Progenitor cell of endocrine pancreas (in vitro differentiated cells): ENCODE data around the gene WDR35. TPM values are rescaled to one million over a fixed set of nuclear protein-coding genes. Genes with fewer than 3 reads are reported as not detected.
"Not testable (repeated sequence)": the region's sequence is repeated elsewhere in the genome, so short reads cannot be mapped to it uniquely, and the experiment has no call there.

ENCODE experiments used
- DNase-seq: peaks from one replicate; pipeline ENCODE4 v3.0.0; 2021; ENCODE audit warnings: low spot score; ENCODE audit not compliant: unreplicated experiment
- H3K27ac Mint-ChIP-seq: 2 replicates; pipeline ENCODE4 v1.8.0; 2021; ENCODE audit warnings: mild to moderate bottlenecking, moderate library complexity, mixed read lengths
- H3K27me3 Mint-ChIP-seq: 2 replicates; pipeline ENCODE4 v1.8.0; 2021; ENCODE audit warnings: mixed read lengths
- H3K36me3 Mint-ChIP-seq: 2 replicates; pipeline ENCODE4 v1.8.0; 2022; ENCODE audit warnings: mixed read lengths; ENCODE audit not compliant: insufficient read depth
- H3K4me1 Mint-ChIP-seq: 2 replicates; pipeline ENCODE4 v1.8.0; 2021; ENCODE audit warnings: low read depth, mixed read lengths
- H3K4me3 Mint-ChIP-seq: 2 replicates; pipeline ENCODE4 v1.8.0; 2021; ENCODE audit warnings: low read depth, mild to moderate bottlenecking, moderate library complexity, mixed read lengths
- H3K9me3 Mint-ChIP-seq: 2 replicates; pipeline ENCODE4 v1.8.0; 2021; ENCODE audit warnings: low read depth, mixed read lengths
- total RNA-seq: library from RNA; stranded (reverse); gene quantifications from 2 replicates; pipeline ENCODE4 v1.2.1, GENCODE V29; 2021
- TF ChIP-seq, protein P1 (sequence below): fragments of 200-600 bp; sonication (generic); IDR thresholded peaks from one replicate; pipeline ENCODE4 v1.5.0; 2021; ENCODE audit warnings: antibody characterized with exemption, mild to moderate bottlenecking; ENCODE audit not compliant: unreplicated experiment

WDR35 gene
- total RNA-seq, 1 donor from 2014 or later, result 16.5 TPM

GRCh38 chr2:19929226-19929625, 60.7 kb downstream of the WDR35 start:
- TF ChIP-seq, protein P1, sequence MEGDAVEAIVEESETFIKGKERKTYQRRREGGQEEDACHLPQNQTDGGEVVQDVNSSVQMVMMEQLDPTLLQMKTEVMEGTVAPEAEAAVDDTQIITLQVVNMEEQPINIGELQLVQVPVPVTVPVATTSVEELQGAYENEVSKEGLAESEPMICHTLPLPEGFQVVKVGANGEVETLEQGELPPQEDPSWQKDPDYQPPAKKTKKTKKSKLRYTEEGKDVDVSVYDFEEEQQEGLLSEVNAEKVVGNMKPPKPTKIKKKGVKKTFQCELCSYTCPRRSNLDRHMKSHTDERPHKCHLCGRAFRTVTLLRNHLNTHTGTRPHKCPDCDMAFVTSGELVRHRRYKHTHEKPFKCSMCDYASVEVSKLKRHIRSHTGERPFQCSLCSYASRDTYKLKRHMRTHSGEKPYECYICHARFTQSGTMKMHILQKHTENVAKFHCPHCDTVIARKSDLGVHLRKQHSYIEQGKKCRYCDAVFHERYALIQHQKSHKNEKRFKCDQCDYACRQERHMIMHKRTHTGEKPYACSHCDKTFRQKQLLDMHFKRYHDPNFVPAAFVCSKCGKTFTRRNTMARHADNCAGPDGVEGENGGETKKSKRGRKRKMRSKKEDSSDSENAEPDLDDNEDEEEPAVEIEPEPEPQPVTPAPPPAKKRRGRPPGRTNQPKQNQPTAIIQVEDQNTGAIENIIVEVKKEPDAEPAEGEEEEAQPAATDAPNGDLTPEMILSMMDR, result no peak
- H3K27me3 Mint-ChIP-seq, result no peaks in the 10 kb centered on the region
- peaks cover 24% of the 10 kb centered on the region for H3K9me3 Mint-ChIP-seq
- DNase-seq, result no peak
- H3K36me3 Mint-ChIP-seq, result peaks cover 57% of the 10 kb centered on the region
- no peak overlapping the region for H3K4me3 Mint-ChIP-seq
- H3K4me1 Mint-ChIP-seq, result peaks cover 8% of the 10 kb centered on the region
- no peak overlapping the region for H3K27ac Mint-ChIP-seq

DNA sequence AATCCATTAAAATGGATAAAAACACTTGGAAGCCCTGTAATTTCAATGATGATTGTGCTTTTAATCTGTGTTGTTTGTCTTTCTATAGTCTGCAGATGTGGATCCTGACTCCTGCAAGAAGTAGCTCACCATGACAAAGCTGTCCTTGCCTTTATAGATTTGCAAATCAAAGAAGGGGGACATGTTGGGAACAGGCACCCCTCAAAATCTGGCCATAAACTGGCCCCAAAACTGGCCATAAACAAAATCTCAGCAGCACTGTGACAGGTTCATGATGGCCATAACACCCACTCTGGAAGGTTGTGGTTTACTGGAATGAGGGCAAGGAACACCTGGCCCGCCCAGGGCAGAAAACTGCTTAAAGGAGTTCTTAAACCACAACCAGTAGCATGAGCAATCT, 62.1 kb downstream of the WDR35 start:
- not testable (repeated sequence) for H3K4me3 Mint-ChIP-seq, H3K27me3 Mint-ChIP-seq, DNase-seq, H3K27ac Mint-ChIP-seq, H3K4me1 Mint-ChIP-seq
- Mint-ChIP-seq H3K9me3 (peaks cover 24% of the 10 kb centered on the region), H3K36me3 (peaks cover 65% of the 10 kb centered on the region)

- H3K9me3 Mint-ChIP-seq, result peaks cover 32% of the 10 kb centered on the region
Observed at GRCh38 chr2:19924526-19924925, 65.4 kb downstream of the WDR35 start.

GRCh38 chr2:19922188-19922587, 67.7 kb downstream of the WDR35 start:
- not testable (repeated sequence) for H3K27me3 Mint-ChIP-seq, H3K4me1 Mint-ChIP-seq, DNase-seq, H3K27ac Mint-ChIP-seq, H3K4me3 Mint-ChIP-seq
- peaks cover 57% of the 10 kb centered on the region for H3K36me3 Mint-ChIP-seq
- H3K9me3 Mint-ChIP-seq, result peaks cover 27% of the 10 kb centered on the region

More at GRCh38 chr2:19924526-19924925, 65.4 kb downstream of the WDR35 start:
- not testable (repeated sequence) for H3K4me1 Mint-ChIP-seq, H3K27ac Mint-ChIP-seq, DNase-seq, H3K27me3 Mint-ChIP-seq, H3K4me3 Mint-ChIP-seq
- peaks cover 68% of the 10 kb centered on the region for H3K36me3 Mint-ChIP-seq

DNA sequence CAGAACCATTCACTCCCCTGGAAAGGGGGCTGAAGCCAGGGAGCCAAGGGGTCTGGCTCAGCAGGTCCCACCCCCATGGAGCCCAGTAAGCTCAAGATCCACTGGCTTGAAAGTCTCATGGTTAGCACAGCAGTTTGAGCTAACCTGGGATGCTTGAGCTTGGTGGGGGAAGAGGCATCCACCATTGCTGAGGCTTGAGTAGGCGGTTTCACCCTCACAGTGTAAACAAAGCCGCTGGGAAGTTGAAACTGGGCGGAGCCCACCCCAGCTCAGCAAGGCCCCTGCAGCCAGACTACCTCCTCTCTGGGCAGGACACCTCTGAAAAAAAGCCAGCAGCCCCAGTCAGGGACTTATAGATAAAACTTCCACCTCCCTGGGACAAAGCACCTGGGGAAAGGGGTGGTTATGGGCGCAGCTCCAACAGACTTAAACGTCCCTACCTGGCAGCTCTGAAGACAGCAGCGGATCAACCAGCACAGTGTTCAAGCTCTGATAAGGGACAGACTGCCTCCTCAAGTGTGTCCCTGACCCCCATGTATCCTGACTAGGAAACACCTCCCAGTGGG, 73.4 kb downstream of the WDR35 start:
- TF ChIP-seq, protein P1, result no peak
- no peaks in the 10 kb centered on the region for H3K27me3 Mint-ChIP-seq
- peaks cover 14% of the 10 kb centered on the region for H3K9me3 Mint-ChIP-seq
- no peaks in the 10 kb centered on the region for H3K4me1 Mint-ChIP-seq
- H3K4me3 Mint-ChIP-seq, result no peak overlapping the region
- no peak overlapping the region for H3K27ac Mint-ChIP-seq
- H3K36me3 Mint-ChIP-seq, result peaks cover 22% of the 10 kb centered on the region
- no peak for DNase-seq

DNA sequence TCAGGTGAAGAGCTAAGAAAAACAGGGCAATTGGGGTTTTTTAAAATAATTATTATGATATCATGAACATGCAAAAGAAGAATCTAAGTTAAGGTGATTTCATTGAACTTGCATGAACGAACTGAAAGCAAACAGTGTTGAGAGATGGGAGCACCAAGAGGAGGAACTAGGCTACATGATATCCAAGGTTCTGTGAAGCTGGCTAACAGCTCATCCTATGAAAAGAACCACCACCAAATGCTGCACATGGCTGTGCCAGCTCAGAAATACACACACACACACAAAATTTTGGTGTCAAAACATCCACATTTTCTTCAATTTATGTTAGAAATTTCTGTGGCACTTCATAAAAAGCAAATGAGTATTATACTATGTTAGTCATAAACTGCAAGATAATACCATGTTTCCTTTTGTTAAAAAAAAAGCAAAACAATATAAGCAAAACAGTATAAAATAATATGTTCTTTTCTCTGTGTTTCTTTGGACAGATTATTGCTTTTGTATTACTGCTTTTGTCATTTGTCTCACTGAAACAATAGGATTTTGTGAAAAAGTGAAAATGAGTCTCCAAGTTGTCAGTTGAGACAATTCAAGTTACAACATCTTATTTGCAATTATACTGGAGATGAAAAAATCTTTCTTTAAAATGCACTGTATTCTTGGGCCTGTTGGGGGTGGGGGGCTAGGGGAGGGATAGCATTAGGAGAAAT, 75.5 kb downstream of the WDR35 start:
- Mint-ChIP-seq H3K27ac (no peak overlapping the region), H3K4me1 (no peaks in the 10 kb centered on the region), H3K9me3 (peaks cover 2% of the 10 kb centered on the region), H3K4me3 (no peak overlapping the region), H3K36me3 (peaks cover 9% of the 10 kb centered on the region), H3K27me3 (no peaks in the 10 kb centered on the region)
- TF ChIP-seq, protein P1, result no peak
- DNase-seq, result no peak
